ENCODE data around the gene LRCH1.
A peak's percentile ranks its signal among the peaks of the same experiment; 100 is the strongest.
"Not testable (repeated sequence)": the region's sequence is repeated elsewhere in the genome, so short reads cannot be mapped to it uniquely, and the experiment has no call there.

LRCH1 gene

DNA sequence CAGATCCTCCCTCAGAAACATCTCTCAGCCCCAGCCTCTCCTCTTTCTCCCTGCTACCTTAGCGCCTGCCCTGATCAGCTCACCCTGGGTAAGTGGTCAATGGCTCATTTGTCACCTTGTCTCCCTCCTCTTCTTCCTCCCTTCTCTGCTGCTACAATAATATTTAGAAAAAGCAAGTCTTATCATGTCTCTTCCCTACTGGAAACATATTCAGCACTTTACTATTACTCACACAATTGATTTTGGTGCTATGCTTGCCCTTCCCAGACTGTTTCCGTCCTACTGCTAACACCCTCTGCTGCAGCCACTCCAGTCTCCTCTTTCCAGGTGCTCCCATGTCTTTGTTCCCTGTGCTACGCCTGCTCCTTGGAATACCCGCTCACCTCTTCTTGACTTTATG is 208.2 kb downstream of the LRCH1 start:
- no peak for DNase-seq

DNA sequence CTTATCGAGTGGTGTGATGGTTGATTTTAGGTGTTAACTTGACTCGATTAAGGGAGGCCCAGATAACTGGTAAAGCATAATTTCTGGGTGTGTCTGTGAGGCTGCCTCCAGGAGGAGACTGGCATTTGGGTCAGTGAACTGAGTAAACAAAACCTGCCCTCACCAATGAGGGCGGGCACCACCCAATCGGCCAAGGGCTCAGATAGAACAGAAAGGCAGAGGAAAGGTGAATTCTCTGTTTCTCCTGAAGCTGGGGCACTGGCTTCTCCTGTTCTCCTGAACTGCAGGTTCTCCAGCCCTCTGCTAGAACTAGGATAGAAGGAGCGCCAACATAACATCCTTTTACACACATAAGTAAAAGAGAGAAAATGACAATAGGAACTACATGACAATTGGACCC is 208.9 kb downstream of the LRCH1 start:
- DNase-seq: no peak

DNA sequence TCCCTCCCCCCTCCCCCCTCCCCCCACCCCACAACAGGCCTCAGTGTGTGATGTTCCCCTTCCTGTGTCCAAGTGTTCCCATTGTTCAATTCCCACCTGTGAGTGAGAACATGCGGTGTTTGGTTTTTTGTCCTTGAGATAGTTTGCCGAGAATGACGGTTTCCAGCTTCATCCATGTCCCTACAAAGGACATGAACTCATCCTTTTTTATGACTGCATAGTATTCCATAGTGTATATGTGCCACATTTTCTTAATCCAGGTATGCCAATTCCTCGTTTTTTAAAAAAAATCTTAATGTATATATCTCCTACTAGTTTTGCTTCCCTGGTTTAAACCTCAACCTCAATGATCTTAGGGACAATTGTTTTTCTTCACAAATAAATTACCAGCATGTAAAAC is 217.0 kb downstream of the LRCH1 start:
- not testable (repeated sequence) for DNase-seq

DNA sequence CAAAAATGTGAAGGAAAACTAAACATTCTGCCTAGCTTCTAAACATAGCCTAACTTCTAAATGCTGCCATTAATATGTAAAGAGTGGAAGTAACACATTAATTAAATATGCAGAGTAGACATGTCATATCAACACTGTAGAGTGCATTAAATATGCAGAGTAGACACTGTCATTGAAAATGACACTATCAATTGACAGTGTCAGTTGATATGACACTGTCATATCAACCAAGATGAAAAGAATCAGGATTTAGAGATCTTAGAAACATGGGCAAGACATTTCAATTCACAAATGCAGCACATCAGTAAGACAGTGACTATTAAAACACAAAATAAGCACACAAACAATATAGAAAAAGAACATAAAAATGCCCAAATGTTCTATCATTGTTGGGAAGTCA is 218.7 kb downstream of the LRCH1 start:
- no peak for DNase-seq

DNA sequence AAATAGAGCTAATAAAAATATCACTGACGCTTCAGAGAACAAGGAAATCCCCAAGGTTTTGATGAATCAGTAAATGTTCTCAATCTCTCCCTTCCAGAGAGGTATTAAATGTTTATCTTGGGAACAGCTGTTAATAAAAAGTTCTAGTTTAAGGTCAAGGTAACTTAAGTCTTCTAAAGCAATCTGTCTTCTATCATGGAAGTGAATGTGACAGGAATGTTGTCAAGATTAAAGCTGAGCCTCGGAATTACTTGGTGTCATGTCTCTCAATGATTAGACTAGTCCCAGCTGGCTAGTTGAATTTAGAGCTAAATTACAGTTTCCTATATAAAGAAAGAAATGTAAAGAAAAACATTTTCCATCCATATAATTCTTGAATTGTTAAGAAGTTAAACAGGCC is 220.6 kb downstream of the LRCH1 start:
- DNase-seq: no peak

DNA sequence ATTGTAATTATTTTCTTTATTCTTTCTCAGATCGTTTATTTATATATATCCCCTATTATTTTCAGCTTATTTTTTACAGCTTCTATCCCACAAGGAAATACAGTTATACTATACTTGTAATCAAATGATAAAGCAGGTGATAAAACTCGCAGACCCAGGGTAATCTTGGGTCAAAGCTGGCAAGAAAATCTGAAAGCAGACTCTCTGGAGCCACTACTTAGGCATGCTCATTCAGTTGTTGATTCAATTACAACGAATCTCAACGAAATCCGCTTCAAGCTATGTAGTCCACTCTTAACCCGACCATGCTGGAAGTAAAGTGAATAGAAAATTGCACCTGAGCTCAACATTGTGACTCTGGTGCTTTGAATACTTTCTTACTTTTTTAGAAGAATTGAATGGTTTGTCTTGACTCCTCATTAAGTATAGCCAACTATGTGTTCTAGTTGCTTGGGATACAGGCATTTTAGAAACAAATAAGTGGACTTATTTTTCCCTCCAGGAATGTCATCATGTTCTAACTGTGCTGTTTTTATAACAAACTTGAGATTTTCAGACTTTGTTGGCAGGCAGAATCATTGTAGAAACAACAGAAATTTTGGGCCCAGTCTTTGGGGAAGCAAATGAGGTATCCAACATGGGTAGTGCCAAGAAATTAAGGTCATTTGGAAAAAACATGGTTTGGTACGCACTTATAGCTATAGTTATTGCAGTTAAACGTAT is 222.6 kb downstream of the LRCH1 start:
- DNase-seq: no peak

DNA sequence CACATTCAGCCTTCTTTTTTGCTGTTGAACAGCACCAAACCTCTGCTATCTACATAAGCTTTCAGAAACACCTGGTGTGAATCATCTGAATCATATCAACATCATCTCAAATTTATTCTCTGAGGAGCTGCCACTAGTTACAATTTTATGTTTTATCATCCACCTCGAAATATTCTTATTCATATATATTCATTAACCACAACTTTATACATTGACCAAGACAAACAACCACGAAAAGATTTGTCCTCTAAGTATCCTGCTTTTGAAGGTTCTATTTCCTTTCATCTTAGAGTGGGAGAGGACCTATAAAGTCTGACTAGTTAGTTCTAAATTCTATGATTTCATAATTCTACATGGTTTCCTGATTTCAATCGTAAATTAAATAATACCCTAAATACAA is 225.1 kb downstream of the LRCH1 start:
- DNase-seq: no peak

DNA sequence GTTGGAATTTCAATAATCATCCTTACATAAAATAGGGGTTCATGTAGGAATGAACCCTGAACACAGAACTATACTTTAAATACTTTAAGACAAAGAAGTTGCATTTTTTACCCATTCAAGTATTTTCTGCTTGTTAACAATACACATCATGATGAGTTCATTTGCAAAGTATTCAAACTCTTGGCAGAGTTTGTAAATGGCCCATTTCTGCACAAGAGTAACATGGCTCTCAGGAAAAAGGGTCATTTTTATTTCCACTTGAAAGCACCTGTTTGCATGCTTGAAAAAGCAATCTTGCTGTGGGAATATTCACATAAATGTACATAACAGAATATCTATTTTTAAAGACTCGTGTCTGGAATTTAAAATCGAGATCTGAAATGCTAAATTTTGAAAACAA is 225.9 kb downstream of the LRCH1 start:
- no peak for DNase-seq

DNA sequence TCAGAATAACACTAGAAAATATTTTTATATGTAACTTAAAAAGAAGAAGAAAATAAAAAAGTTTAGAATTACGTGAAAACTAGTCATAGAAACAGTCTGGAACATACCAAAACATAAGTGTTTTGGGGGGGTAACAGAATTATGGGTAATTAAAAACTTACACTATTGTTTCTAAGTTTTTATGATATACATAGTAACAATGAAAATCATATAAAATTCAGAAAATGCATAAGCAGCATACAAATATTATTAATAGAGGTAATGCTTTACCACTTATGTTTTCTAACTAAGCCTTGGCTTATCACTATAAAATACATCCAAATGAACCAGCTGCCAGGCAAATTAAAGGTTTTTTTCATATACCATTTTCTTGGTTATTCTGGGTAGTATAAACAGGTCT is 229.1 kb downstream of the LRCH1 start:
- DNase-seq: no peak

DNA sequence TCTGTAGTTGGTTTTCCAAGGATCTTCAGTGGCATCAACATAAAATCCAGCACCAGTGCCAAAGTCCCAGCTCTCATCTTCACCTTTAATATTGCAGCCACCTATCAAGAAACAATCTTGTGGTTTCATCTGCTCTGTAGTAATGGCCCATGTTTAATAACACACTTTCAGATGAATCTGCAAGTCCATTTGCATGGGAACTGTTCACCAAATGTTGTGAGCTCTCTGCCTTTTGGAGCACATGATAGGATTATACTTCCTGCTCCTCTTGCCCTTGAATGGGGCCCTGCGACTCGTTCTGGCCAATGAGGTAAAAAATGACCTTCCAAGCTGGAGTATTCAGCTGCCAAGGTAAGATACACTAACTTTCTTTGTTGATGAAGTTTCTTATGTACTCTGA is 229.7 kb downstream of the LRCH1 start:
- DNase-seq: no peak

DNA sequence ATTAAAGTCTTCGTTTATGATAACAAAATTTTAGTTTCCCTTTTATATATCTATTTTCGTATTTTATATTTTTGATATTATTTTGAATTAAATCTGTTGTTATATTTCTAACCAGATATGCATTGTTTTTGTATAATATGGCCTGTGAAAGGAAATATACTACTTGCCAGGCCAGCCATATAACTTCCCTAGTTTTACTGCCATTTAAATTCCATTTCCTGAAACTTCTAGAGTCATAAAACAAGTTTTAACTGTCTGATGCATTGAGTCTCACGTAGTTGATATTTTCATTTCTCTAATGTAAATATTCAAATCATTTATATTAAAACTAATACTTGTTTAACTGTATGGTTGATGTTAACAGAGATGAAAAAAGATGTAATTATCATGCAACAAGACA is 230.5 kb downstream of the LRCH1 start:
- no peak for DNase-seq

DNA sequence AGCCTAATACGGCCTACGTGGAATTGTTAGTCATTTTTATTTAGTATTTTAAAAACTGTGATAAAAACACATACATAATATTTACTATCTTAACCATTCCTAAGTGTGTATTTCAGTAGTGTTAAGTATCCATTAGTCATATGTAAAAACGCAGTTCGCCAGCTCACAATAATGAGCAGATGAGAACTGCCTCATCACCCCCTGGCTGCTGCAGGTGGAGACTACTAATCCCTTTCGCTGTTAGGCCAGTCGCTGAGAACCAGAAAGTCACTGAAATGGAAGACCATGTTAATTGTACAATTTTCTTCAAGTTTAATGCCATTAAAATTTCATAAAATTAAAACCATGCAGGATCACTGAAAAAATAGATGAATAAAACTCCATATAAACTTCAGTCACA is 242.4 kb downstream of the LRCH1 start:
- DNase-seq: no peak

DNA sequence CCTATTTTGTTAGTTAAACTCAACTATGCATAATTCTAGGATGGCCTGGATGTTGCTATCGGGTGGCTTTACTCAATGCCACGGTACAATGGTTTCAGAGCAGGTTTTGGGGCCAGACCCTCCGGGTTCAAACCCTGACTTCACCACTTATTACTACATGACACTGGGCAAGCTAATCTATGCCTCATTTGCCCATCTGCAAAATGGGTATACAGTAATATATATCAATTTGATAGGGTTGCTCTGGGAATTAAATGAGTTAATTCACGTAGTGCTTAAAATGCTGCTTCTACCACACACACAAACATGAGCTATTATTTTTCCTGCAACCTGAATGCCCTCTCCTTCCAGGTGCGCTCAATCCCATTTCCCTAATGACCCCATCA is 243.2 kb downstream of the LRCH1 start:
- no peak for DNase-seq

DNA sequence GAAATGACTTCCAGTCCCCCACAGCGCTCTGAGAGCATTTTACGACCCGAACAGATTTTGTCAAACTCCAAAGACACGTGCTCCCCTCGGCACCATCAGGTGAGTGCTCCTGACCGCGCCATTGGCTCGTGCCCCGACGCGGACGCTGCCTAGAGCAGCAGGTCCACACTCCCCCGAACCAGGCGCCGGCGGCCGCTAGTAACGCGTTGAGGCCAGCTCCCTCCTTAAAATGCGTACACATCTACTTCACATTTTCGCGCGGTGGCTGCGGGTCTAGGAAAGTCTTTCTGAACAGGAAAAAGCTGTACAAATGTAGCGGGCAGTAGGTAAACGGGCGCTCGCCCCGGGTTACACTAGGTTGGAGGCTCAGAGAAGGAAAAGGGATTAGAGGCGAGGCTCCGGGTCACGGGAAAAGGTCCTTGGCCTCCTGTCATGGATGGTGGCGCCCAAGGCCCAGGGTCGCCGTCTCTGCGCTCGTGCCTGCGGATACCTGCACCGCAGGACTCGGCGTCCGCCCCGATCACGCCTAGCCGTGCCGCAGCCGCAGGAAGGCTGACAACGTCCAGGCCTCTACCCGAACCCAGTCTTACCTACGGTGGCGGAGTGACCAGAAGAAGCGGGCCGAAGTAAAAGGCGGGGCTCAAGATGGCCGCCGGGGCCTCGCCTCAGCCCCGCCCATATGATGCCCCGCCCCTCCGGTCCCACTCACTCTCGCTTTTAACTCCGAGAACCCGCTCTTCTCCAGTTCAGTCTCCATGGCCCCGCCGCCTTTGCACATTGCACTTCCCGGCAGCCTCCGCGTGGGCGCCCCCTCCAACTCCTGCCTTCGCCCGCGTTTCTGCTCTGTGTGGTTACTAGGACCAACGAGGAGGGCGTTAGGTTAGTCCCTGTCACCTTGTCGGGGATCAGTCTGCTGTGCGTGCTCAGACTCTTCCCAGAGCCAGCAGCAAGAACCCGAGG is 243.8 kb downstream of the LRCH1 start, which contains the start of gene ESD:
TSS of gene ESD (minus strand) at position 647 of the 960 bp plus-strand sequence. CDS start 5,748 bp downstream, outside the sequence.
- peak; percentile 86 to 93 for DNase-seq

DNA sequence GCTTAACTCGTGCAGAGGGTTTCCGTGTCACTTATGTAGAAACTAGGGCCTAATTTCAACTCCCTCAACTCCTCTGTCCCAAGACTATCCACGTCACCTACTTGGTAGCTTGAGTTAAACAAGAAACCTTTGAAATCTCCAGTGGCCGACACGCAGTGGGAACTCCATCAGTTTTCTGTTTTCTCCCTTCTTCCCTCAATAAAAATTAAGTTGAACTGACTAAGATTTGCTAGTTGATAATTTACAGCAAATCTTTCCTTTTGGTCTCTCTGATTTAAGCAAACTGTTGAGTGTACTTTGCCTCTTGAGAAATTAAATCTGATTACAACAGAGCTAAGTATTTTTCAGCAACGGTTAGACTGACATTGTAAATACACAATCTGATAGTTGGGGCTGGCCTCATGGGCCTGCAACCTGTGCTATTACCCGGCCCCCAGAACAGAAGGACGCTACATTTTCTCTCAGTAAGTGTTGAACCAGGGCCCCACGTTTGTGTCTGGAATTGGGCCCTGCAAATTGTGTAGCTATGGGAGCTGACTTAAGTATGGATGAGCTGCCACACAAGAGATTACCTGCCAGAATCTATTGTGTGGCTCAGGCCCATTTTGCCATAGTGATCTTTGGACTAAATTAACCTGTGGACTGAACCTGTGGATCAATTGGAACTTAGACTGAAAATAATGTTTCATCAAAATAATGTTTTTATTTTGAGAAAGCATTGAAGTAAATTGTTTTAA is 244.7 kb downstream of the LRCH1 start:
- no peak for DNase-seq

DNA sequence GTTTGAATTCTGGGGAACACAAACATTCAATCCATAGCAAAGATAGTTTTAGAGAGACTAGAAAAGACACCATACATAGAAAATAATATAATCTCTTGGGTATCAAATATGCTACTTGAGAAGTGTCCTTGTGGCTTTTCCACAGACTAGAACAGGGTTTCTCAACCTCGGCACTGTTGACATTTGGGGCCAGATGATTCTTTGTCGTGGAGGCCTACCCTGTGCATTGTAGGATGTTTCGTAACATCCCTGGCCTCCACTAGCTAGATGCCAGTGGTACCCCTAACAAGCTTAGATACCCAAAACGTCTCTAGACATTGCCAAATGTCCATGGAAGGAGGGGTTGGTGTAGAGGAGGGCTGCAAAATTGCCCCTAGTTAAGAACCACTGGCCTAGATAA is 246.2 kb downstream of the LRCH1 start:
- no peak for DNase-seq

DNA sequence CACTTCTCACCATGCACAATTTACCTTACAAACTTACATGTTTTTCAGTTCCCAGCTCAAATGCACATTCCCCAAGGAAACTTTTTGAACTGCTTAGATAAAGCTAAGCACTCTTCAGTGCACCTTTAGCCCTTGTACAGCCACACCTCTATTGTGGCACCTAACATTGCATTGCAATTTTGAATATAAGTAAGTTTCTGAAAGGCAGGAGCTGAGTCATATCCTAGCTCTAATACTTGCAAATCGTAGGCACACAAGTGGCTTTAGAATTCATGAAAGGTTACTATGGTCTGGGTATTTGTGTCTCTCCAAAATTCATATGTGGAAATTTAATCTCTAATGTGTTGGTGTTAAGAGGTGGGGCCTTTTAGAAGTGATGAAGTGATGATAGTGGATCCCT is 248.9 kb downstream of the LRCH1 start:
- DNase-seq: no peak

Data from stimulated activated CD4-positive, alpha-beta T cell treated with anti-CD3 and anti-CD28 coated beads, Interleukin-4, amount 100 ng/mL, for 4 hours (primary cell).